HG02885 (cell line): Measurements from ENCODE around the gene SUMO3.

Experiments used
- ATAC-seq: cut with Tn5 transposase; IDR thresholded peaks from one replicate; pipeline ENCODE4 v1.9.1; 2021; ENCODE audit warnings: mild to moderate bottlenecking; ENCODE audit not compliant: unreplicated experiment, poor library complexity

The SUMO3 gene

GRCh38 chr21:44817914-44818639, at the start of gene SUMO3:
Gene SUMO3 (minus strand): TSS chr21:44818062. CDS start chr21:44817968, 94 bp downstream.
- peak; percentile 78 for ATAC-seq

- ATAC-seq, result no peak
These were observed 49.6 kb upstream of the SUMO3 start for GRCh38 chr21:44867464-44867863.

GRCh38 chr21:44866780-44867179, 48.9 kb upstream of the SUMO3 start:
- no peak for ATAC-seq

- no peak for ATAC-seq
These were observed 47.9 kb upstream of the SUMO3 start for GRCh38 chr21:44865561-44866280.

- no peak for ATAC-seq
These were observed 45.2 kb upstream of the SUMO3 start for GRCh38 chr21:44862869-44863685.

- no peak for ATAC-seq
These were observed 40.9 kb upstream of the SUMO3 start for GRCh38 chr21:44858791-44859190.

- no peak for ATAC-seq
These were observed 40.4 kb upstream of the SUMO3 start for GRCh38 chr21:44858291-44858690.

- no peak for ATAC-seq
These were observed 39.4 kb upstream of the SUMO3 start for GRCh38 chr21:44857127-44857892.

- no peak for ATAC-seq
These were observed 38.3 kb upstream of the SUMO3 start for GRCh38 chr21:44856131-44856530.

GRCh38 chr21:44855572-44855971, 37.7 kb upstream of the SUMO3 start:
- no peak for ATAC-seq

- no peak for ATAC-seq
These were observed 37.0 kb upstream of the SUMO3 start for GRCh38 chr21:44854664-44855446.

GRCh38 chr21:44854391-44854663, 36.5 kb upstream of the SUMO3 start:
- ATAC-seq, result no peak

GRCh38 chr21:44853601-44854390, 35.9 kb upstream of the SUMO3 start:
- ATAC-seq, result no peak

- no peak for ATAC-seq
These were observed 33.2 kb upstream of the SUMO3 start for GRCh38 chr21:44850905-44851657.

- ATAC-seq, result no peak
These were observed 32.4 kb upstream of the SUMO3 start for GRCh38 chr21:44850208-44850800.

GRCh38 chr21:44849616-44850130, 31.8 kb upstream of the SUMO3 start:
- no peak for ATAC-seq

GRCh38 chr21:44848821-44849521, 31.1 kb upstream of the SUMO3 start:
- no peak for ATAC-seq
